ENCODE data around the gene LRATD1. TPM values are rescaled to one million over a fixed set of nuclear protein-coding genes. Genes with fewer than 3 reads are reported as not detected.

LRATD1 gene
- total RNA-seq, 1 experiment from 2014 or later, result 0.27 TPM

- H3K27ac Mint-ChIP-seq (ENCODE audit: unreplicated experiment), result no peak overlapping the region
- no peak for DNase-seq
- no peaks in the 10 kb centered on the region for H3K9me3 Mint-ChIP-seq (ENCODE audit: unreplicated experiment)
- peaks cover 20% of the 10 kb centered on the region for H3K4me1 ChIP-seq
- no peak for TF ChIP-seq CTCF (IDR thresholded peaks at IDR 0.05; ENCODE audit: insufficient read depth in 1 of 2, low read depth in 1 of 2, low read length in 1 of 2, severe bottlenecking in 1 of 2, unreplicated experiment in 1 of 2)
- POLR2A ChIA-PET, result no interaction called here
- H3K4me3 Mint-ChIP-seq (ENCODE audit: unreplicated experiment), result peak overlapping the region; percentile 59
- intact Hi-C loops (cut with micrococcal nuclease; ENCODE audit: unreplicated experiment), result loop anchor here (10.0 kb wide), 2 partner anchors 272 to 348 kb away; no protein-coding TSS in a partner anchor
- H3K27me3 Mint-ChIP-seq (ENCODE audit: insufficient read depth, unreplicated experiment), result peaks cover 26% of the 10 kb centered on the region
- no peak overlapping the region; the same call in 1 of the 2 replicates for H3K4me3 ChIP-seq (ENCODE audit: low read depth, low read length)
- H3K9me3 ChIP-seq, result 0 out of 2 replicates have a peak, but pooled peaks cover under 1% of the 10 kb centered on the region
- H3K36me3 Mint-ChIP-seq (ENCODE audit: insufficient read depth, unreplicated experiment), result no peaks in the 10 kb centered on the region
- peaks cover 15% of the 10 kb centered on the region for H3K27me3 ChIP-seq (replicated peaks; ENCODE audit: control insufficient read depth, insufficient read depth, low read length)
- no peaks in the 10 kb centered on the region for H3K4me1 Mint-ChIP-seq (ENCODE audit: low read depth, unreplicated experiment)
- BruUV-seq (replicated peaks), result no TSS peak
- CTCF ChIA-PET, result no interaction called here
- H3K36me3 ChIP-seq (ENCODE audit: control insufficient read depth, insufficient read depth, low read length), result no peaks in the 10 kb centered on the region
Observed at GRCh38 chr2:14633061-14633460, 544 bp downstream of the LRATD1 start.

GRCh38 chr2:14633461-14634181 is 1.1 kb downstream of the LRATD1 start:
- no peaks in the 10 kb centered on the region for H3K9me3 ChIP-seq
- peaks cover 15% of the 10 kb centered on the region for H3K27me3 ChIP-seq (replicated peaks; ENCODE audit: control insufficient read depth, insufficient read depth, low read length)
- Mint-ChIP-seq H3K9me3 (ENCODE audit: unreplicated experiment) (no peaks in the 10 kb centered on the region), H3K4me1 (ENCODE audit: low read depth, unreplicated experiment) (no peaks in the 10 kb centered on the region), H3K27ac (ENCODE audit: unreplicated experiment) (no peak overlapping the region), H3K27me3 (ENCODE audit: insufficient read depth, unreplicated experiment) (peaks cover 26% of the 10 kb centered on the region), H3K4me3 (ENCODE audit: unreplicated experiment) (peak overlapping the region; percentile 59), H3K36me3 (ENCODE audit: insufficient read depth, unreplicated experiment) (no peaks in the 10 kb centered on the region)
- no peaks in the 10 kb centered on the region for H3K36me3 ChIP-seq (ENCODE audit: control insufficient read depth, insufficient read depth, low read length)
- POLR2A ChIA-PET, result no interaction called here
- CTCF ChIA-PET, result interaction anchor here (1.3 kb wide), 1 partner anchor 9 kb away, joined by 4 read pairs; no protein-coding TSS in a partner anchor
- intact Hi-C loops (cut with micrococcal nuclease; ENCODE audit: unreplicated experiment), result loop anchor here (10.0 kb wide), 2 partner anchors 271 to 349 kb away; no protein-coding TSS in a partner anchor
- no peak overlapping the region for H3K4me3 ChIP-seq (ENCODE audit: low read depth, low read length)
- H3K4me1 ChIP-seq, result peaks cover 20% of the 10 kb centered on the region
- BruUV-seq (replicated peaks), result no TSS peak
- no peak for TF ChIP-seq CTCF (IDR thresholded peaks at IDR 0.05; ENCODE audit: insufficient read depth in 1 of 2, low read depth in 1 of 2, low read length in 1 of 2, severe bottlenecking in 1 of 2, unreplicated experiment in 1 of 2)
- DNase-seq, result no peak

GRCh38 chr2:14634182-14634488 is 1.6 kb downstream of the LRATD1 start:
- BruUV-seq (replicated peaks), result no TSS peak
- no peak for TF ChIP-seq CTCF (IDR thresholded peaks at IDR 0.05; ENCODE audit: insufficient read depth in 1 of 2, low read depth in 1 of 2, low read length in 1 of 2, severe bottlenecking in 1 of 2, unreplicated experiment in 1 of 2)
- ChIA-PET POLR2A (no interaction called here), CTCF (interaction anchor here (0.6 to 1.3 kb wide), 2 partner anchors 9 to 630 kb away, joined by 3 to 4 read pairs; no protein-coding TSS in a partner anchor)
- peak in 1 of 2 experiments; percentile 1 for DNase-seq
- H3K27ac Mint-ChIP-seq (ENCODE audit: unreplicated experiment), result no peak overlapping the region
- Histone ChIP-seq H3K36me3 (ENCODE audit: control insufficient read depth, insufficient read depth, low read length) (no peaks in the 10 kb centered on the region), H3K4me1 (peaks cover 20% of the 10 kb centered on the region), H3K27me3 (replicated peaks; ENCODE audit: control insufficient read depth, insufficient read depth, low read length) (peaks cover 15% of the 10 kb centered on the region), H3K9me3 (no peaks in the 10 kb centered on the region), H3K4me3 (ENCODE audit: low read depth, low read length) (no peak overlapping the region)
- no peaks in the 10 kb centered on the region for H3K36me3 Mint-ChIP-seq (ENCODE audit: insufficient read depth, unreplicated experiment)
- H3K27me3 Mint-ChIP-seq (ENCODE audit: insufficient read depth, unreplicated experiment), result peaks cover 24% of the 10 kb centered on the region
- H3K4me1 Mint-ChIP-seq (ENCODE audit: low read depth, unreplicated experiment), result no peaks in the 10 kb centered on the region
- no peaks in the 10 kb centered on the region for H3K9me3 Mint-ChIP-seq (ENCODE audit: unreplicated experiment)
- intact Hi-C loops (cut with micrococcal nuclease; ENCODE audit: unreplicated experiment), result loop anchor here (10.0 kb wide), 2 partner anchors 271 to 349 kb away; no protein-coding TSS in a partner anchor
- peak overlapping the region; percentile 63 for H3K4me3 Mint-ChIP-seq (ENCODE audit: unreplicated experiment)

Measured in Caco-2 (cell line).